Esophagus muscularis mucosa (tissue), 4 donors: ENCODE results near the gene EMILIN3.

ENCODE experiments used
- CTCF ChIP-seq, 3 experiments: fragments of 200-600 bp in 2 of 3; fragments of 450-650 bp in 1 of 3; sonication (generic) in 2 of 3; IDR thresholded peaks; one replicate each; pipeline ENCODE4 v1.5.1; 2017 to 2019; ENCODE audit warnings: antibody characterized with exemption in 3 of 3, mild to moderate bottlenecking in 2 of 3, moderate library complexity in 1 of 3
- EP300 ChIP-seq: sonication (generic); formaldehyde crosslinking; IDR thresholded peaks from one replicate; pipeline ENCODE4 v1.6.1; 2017; ENCODE audit warnings: antibody characterized with exemption
- POLR2A ChIP-seq: fragments of 450-650 bp; IDR thresholded peaks from one replicate; pipeline ENCODE4 v1.6.1; 2017; ENCODE audit warnings: antibody characterized with exemption, moderate library complexity, mild to moderate bottlenecking, low read depth
- POLR2AphosphoS5 ChIP-seq, 2 donors: sonication (generic); formaldehyde crosslinking; IDR thresholded peaks; one replicate each; pipeline ENCODE4 v1.6.1; 2017; ENCODE audit warnings: antibody characterized with exemption in 2 of 2

GRCh38 chr20:41367956-41368355, 1.3 kb upstream of the EMILIN3 start:
- no peak for TF ChIP-seq POLR2A
- TF ChIP-seq CTCF (IDR thresholded peaks at IDR 0.05) = no peak
- no peak for TF ChIP-seq EP300
- no peak for TF ChIP-seq POLR2AphosphoS5 (IDR thresholded peaks at IDR 0.05)
